ENCODE measurements around the gene AFG1L.

DNA sequence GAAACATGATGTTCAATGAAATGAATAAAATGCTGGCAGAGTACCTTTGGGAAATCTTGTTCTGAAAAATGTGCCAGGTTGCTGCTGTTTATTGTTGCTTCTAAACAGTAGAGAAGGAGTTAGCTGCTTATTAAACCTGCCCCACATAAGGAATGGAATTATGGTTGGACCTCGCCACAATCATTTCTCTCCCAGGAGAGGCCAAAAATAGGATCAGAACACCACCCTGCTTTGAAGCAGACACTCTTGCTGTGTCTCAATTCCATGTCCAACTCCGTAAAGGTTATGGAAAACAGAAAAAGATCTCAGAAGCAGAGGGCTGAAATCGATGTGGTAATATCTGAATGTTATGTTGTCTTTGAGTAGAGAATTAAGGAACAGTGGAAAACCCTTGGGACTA, 27.9 kb downstream of the AFG1L start:
- TF ChIP-seq CTCF (IDR thresholded peaks at IDR 0.05) (no peak), POLR2A (IDR thresholded peaks at IDR 0.05) (no peak)

All from prostate gland (tissue), 2 donors.